ENCODE data around the gene PLXNC1.
"Not testable (repeated sequence)": the region's sequence is repeated elsewhere in the genome, so short reads cannot be mapped to it uniquely, and the experiment has no call there.

The PLXNC1 gene

DNA sequence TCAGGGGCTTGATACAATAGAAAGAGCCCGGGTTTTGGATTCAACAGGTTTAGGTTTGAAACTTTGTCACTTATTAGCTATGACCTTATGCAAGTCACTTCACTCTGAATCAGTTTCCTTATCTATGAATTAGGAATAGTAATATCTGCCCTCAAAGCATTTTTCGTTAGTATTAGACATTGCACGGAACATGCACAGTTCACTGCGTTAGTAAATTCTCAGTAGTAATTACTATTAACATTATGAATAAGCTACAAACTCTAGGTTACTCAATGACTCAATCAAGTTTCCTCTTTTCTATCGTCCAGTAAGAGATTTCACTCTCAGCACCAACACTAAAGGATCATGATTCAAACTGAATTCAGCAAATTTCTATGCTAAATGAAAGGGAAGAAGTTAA is 161.0 kb downstream of the PLXNC1 start:
- H3K27me3 ChIP-seq (ENCODE audit: insufficient read depth, poor library complexity, severe bottlenecking): no peaks in the 10 kb centered on the region
- H3K27ac ChIP-seq (replicated peaks): no peak overlapping the region
- no peak overlapping the region for H3K4me3 ChIP-seq (replicated peaks; ENCODE audit: insufficient read depth, low read length)
- no peak for TF ChIP-seq GABPA (IDR thresholded peaks at IDR 0.05; ENCODE audit: low read depth)
- TF ChIP-seq, protein P1, sequence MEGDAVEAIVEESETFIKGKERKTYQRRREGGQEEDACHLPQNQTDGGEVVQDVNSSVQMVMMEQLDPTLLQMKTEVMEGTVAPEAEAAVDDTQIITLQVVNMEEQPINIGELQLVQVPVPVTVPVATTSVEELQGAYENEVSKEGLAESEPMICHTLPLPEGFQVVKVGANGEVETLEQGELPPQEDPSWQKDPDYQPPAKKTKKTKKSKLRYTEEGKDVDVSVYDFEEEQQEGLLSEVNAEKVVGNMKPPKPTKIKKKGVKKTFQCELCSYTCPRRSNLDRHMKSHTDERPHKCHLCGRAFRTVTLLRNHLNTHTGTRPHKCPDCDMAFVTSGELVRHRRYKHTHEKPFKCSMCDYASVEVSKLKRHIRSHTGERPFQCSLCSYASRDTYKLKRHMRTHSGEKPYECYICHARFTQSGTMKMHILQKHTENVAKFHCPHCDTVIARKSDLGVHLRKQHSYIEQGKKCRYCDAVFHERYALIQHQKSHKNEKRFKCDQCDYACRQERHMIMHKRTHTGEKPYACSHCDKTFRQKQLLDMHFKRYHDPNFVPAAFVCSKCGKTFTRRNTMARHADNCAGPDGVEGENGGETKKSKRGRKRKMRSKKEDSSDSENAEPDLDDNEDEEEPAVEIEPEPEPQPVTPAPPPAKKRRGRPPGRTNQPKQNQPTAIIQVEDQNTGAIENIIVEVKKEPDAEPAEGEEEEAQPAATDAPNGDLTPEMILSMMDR (IDR thresholded peaks at IDR 0.05; ENCODE audit: insufficient read depth, low read length): no peak
- no peak for TF ChIP-seq POLR2AphosphoS5 (IDR thresholded peaks at IDR 0.05; ENCODE audit: low read depth)
- TF ChIP-seq, protein P2, sequence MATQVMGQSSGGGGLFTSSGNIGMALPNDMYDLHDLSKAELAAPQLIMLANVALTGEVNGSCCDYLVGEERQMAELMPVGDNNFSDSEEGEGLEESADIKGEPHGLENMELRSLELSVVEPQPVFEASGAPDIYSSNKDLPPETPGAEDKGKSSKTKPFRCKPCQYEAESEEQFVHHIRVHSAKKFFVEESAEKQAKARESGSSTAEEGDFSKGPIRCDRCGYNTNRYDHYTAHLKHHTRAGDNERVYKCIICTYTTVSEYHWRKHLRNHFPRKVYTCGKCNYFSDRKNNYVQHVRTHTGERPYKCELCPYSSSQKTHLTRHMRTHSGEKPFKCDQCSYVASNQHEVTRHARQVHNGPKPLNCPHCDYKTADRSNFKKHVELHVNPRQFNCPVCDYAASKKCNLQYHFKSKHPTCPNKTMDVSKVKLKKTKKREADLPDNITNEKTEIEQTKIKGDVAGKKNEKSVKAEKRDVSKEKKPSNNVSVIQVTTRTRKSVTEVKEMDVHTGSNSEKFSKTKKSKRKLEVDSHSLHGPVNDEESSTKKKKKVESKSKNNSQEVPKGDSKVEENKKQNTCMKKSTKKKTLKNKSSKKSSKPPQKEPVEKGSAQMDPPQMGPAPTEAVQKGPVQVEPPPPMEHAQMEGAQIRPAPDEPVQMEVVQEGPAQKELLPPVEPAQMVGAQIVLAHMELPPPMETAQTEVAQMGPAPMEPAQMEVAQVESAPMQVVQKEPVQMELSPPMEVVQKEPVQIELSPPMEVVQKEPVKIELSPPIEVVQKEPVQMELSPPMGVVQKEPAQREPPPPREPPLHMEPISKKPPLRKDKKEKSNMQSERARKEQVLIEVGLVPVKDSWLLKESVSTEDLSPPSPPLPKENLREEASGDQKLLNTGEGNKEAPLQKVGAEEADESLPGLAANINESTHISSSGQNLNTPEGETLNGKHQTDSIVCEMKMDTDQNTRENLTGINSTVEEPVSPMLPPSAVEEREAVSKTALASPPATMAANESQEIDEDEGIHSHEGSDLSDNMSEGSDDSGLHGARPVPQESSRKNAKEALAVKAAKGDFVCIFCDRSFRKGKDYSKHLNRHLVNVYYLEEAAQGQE (IDR thresholded peaks at IDR 0.05; ENCODE audit: insufficient replicate concordance, low read depth): no peak
- no peak for TF ChIP-seq SPI1 (IDR thresholded peaks at IDR 0.05; ENCODE audit: borderline replicate concordance, low read depth)
- no peak for DNase-seq (ENCODE audit: low read depth in 1 of 2, low spot score in 1 of 2)

DNA sequence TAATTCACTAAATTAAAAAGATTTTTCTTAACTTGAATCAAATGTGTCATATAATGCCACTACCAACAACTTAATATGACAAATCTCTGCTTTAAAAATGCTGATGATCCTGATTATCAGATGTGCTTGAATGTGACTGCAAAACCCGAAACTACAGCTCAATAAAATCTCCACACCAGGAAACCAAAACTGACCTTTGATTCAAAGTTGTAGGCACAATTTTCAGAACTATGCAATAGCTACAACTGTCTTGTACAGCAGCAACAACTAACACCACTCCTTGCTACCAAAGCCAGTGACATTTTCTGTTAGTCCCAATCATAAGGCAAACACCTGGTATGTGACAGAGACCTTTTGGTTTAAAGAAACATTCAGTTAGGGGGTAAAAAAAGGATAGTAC is 164.0 kb downstream of the PLXNC1 start:
- DNase-seq (ENCODE audit: low read depth in 1 of 2, low spot score in 1 of 2): no peak
- no peak for TF ChIP-seq POLR2AphosphoS5 (IDR thresholded peaks at IDR 0.05; ENCODE audit: low read depth)
- no peak for TF ChIP-seq GABPA (IDR thresholded peaks at IDR 0.05; ENCODE audit: low read depth)
- TF ChIP-seq, protein P2 (IDR thresholded peaks at IDR 0.05; ENCODE audit: insufficient replicate concordance, low read depth): no peak
- TF ChIP-seq, protein P1 (IDR thresholded peaks at IDR 0.05; ENCODE audit: insufficient read depth, low read length): no peak
- TF ChIP-seq SPI1 (IDR thresholded peaks at IDR 0.05; ENCODE audit: borderline replicate concordance, low read depth): no peak
- H3K27me3 ChIP-seq (ENCODE audit: insufficient read depth, poor library complexity, severe bottlenecking): no peaks in the 10 kb centered on the region
- no peak overlapping the region for H3K4me3 ChIP-seq (replicated peaks; ENCODE audit: insufficient read depth, low read length)
- no peak overlapping the region for H3K27ac ChIP-seq (replicated peaks)

DNA sequence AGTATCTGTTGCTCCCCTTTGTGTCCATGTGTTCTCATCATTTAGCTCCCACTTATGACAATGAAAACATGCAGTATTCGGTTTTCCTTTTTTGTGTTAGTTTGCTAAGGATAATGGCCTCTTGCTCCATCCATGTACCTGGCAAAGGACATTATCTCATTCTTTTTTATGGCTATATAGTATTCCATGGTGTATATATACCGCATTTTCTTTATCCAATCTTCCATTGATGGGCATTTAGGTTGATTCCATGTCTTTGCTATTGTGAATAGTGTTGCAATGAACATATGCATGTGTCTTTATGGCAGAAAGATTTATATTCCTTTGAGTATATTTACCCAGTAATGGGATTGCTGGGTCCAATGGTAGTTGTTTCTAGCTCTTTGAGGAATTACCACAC is 168.2 kb downstream of the PLXNC1 start:
- H3K27me3 ChIP-seq (ENCODE audit: insufficient read depth, poor library complexity, severe bottlenecking); H3K4me3 ChIP-seq (replicated peaks; ENCODE audit: insufficient read depth, low read length); DNase-seq (ENCODE audit: low read depth in 1 of 2, low spot score in 1 of 2); H3K27ac ChIP-seq (replicated peaks): not testable (repeated sequence)

DNA sequence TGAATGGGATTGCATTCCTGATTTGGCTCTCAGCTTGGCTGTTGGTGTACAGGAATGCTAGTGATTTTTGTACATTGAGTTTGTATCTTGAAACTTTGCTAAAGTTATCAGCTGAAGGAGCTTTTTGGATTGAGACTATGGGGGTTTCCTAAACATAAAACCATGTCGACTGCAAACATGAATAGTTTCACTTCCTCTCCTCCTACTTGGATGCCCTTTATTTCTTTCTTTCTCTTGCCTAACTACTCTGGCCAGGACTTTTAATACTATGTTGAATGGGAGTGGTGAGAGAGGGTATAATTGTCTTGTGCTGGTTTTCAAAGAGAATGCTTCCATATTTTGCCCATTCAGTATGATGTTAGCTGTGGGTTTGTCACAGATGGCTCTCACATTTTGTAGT is 169.8 kb downstream of the PLXNC1 start:
- no peak for TF ChIP-seq POLR2AphosphoS5 (IDR thresholded peaks at IDR 0.05; ENCODE audit: low read depth)
- TF ChIP-seq SPI1 (IDR thresholded peaks at IDR 0.05; ENCODE audit: borderline replicate concordance, low read depth): 0 out of 2 replicates have a peak, but pooled peaks have one; percentile 17
- H3K27me3 ChIP-seq (ENCODE audit: insufficient read depth, poor library complexity, severe bottlenecking): no peaks in the 10 kb centered on the region
- DNase-seq (ENCODE audit: low read depth in 1 of 2, low spot score in 1 of 2): no peak
- no peak overlapping the region for H3K27ac ChIP-seq (replicated peaks)
- H3K4me3 ChIP-seq (replicated peaks; ENCODE audit: insufficient read depth, low read length): no peak overlapping the region

DNA sequence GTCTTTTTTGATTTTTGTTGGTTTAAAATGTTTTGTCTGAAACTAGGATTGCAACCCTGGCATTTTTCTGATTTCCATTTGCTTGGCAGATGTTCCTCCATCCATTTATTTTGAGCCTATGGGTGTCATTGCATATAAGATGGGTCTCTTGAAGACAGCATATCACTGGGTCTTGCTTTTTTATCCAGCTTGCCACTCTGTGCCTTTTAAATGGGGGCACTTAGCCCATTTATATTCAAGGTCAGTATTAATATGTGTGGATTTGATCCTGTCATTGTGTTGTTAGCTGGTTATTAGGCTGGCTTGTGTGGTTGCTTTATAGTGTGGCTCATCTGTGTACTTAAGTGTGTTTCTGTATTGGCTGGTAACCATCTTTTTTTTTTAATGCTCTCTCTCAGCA is 171.7 kb downstream of the PLXNC1 start:
- no peak overlapping the region for H3K4me3 ChIP-seq (replicated peaks; ENCODE audit: insufficient read depth, low read length)
- TF ChIP-seq POLR2AphosphoS5 (IDR thresholded peaks at IDR 0.05; ENCODE audit: low read depth) (no peak), GABPA (IDR thresholded peaks at IDR 0.05; ENCODE audit: low read depth) (no peak)
- TF ChIP-seq, protein P1 (IDR thresholded peaks at IDR 0.05; ENCODE audit: insufficient read depth, low read length): no peak
- DNase-seq (ENCODE audit: low read depth in 1 of 2, low spot score in 1 of 2): no peak

More for the DNA sequence above, 171.7 kb downstream of the PLXNC1 start:
- H3K27me3 ChIP-seq (ENCODE audit: insufficient read depth, poor library complexity, severe bottlenecking): no peaks in the 10 kb centered on the region
- H3K27ac ChIP-seq (replicated peaks): no peak overlapping the region

All from HL-60 (cell line).